HG03097 (cell line): Measurements from ENCODE around the gene SH3BP1.

ENCODE experiments used
- ATAC-seq: cut with Tn5 transposase; IDR thresholded peaks from one replicate; pipeline ENCODE4 v1.9.1; 2021; ENCODE audit not compliant: unreplicated experiment, low FRiP score

The SH3BP1 gene

GRCh38 chr22:37632174-37633088 is 7.0 kb upstream of the SH3BP1 start:
- ATAC-seq: no peak

GRCh38 chr22:37633089-37633624 is 6.3 kb upstream of the SH3BP1 start:
- peak; percentile 49 for ATAC-seq

GRCh38 chr22:37633625-37634416 is 5.6 kb upstream of the SH3BP1 start:
- ATAC-seq: peak; percentile 45

GRCh38 chr22:37634417-37634924 is 5.0 kb upstream of the SH3BP1 start:
- no peak for ATAC-seq

GRCh38 chr22:37635157-37635556 is 4.3 kb upstream of the SH3BP1 start:
- ATAC-seq: no peak

- ATAC-seq: no peak
Observed at GRCh38 chr22:37636186-37636948, 3.1 kb upstream of the SH3BP1 start.

GRCh38 chr22:37636949-37637273 is 2.6 kb upstream of the SH3BP1 start:
- ATAC-seq: no peak

- no peak for ATAC-seq
Observed at GRCh38 chr22:37638391-37639069, 939 bp upstream of the SH3BP1 start.

- ATAC-seq: no peak
Observed at GRCh38 chr22:37639771-37640590, 512 bp downstream of the SH3BP1 start.

GRCh38 chr22:37640591-37641560 is 1.4 kb downstream of the SH3BP1 start:
- no peak for ATAC-seq

- no peak for ATAC-seq
Observed at GRCh38 chr22:37641561-37641949, 2.1 kb downstream of the SH3BP1 start.

- peak; percentile 35 for ATAC-seq
Observed at GRCh38 chr22:37643225-37643847, 3.9 kb downstream of the SH3BP1 start.

- no peak for ATAC-seq
Observed at GRCh38 chr22:37647317-37647716, 7.8 kb downstream of the SH3BP1 start.

GRCh38 chr22:37647928-37648327 is 8.5 kb downstream of the SH3BP1 start:
- ATAC-seq: no peak

GRCh38 chr22:37650463-37651136 is 11.1 kb downstream of the SH3BP1 start:
- ATAC-seq: no peak

GRCh38 chr22:37654563-37655251 is 15.2 kb downstream of the SH3BP1 start:
- ATAC-seq: no peak

- ATAC-seq: no peak
Observed at GRCh38 chr22:37655252-37655563, 15.7 kb downstream of the SH3BP1 start.
